GM18519 (cell line): Measurements from ENCODE around the gene RLN1.
A peak's percentile ranks its signal among the peaks of the same experiment; 100 is the strongest.
"Not testable (repeated sequence)": the region's sequence is repeated elsewhere in the genome, so short reads cannot be mapped to it uniquely, and the experiment has no call there.

Source experiments
- ATAC-seq: cut with Tn5 transposase; IDR thresholded peaks from one replicate; pipeline ENCODE4 v1.9.1; 2021; ENCODE audit warnings: mild to moderate bottlenecking, moderate library complexity; ENCODE audit not compliant: unreplicated experiment, low FRiP score

Gene RLN1, protein sequence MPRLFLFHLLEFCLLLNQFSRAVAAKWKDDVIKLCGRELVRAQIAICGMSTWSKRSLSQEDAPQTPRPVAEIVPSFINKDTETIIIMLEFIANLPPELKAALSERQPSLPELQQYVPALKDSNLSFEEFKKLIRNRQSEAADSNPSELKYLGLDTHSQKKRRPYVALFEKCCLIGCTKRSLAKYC

DNA sequence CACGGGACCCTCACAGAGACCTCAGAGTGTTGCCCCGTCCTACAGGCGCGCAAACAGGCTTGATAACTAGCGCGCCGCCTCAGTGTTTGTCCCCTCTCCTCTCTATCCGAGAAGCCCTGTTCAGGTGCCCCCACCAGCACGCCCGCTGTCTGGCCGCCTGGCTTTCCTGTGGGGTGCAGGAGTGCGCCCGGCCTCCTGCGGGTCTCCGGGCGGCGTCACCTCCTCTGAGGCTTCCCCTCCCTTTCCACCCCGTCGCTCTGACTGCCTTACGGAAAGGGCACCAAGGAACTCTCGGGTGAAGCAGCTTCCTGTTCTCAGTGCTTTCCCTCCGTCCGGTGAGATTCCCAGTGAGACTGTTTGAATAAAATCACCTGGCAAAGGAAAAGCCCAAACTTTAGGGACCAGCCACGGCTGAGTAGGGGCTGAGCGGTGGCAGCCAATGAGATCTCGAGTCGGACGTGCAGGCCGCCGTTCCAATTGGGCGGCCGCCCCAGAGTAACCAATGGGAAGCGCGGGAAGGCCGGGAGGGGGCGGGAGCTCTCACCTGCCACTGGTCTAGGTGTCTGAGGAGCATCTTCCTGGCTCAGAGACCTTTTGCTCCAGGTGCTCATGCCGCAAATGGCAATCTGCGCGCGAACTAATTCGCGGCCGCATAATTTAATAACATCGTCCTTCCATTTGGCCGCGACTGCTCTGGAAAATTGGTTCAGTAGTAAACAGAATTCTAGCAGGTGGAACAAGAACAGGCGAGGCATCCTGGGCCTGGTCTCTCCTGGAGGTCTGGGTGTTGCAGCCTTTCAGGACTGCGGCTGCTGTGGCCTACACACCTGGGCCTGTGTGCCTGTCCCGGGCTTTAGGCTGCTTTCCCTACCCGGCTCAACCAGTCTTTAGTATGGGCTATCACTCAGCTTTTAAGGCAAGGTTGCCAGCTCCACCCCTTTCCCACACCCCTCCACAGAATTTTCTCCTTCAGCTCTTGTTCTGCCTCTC lies at the start of gene RLN1:
RLN1 (minus strand) TSS at position 885 of the 990 bp plus-strand sequence; CDS start at position 755, 130 bp downstream.
- peak; percentile 95 for ATAC-seq

- ATAC-seq = peak; percentile 75
These were observed 49.5 kb upstream of the RLN1 start for GRCh38 chr9:5389109-5389732.

GRCh38 chr9:5388026-5388819 lies 48.5 kb upstream of the RLN1 start:
- ATAC-seq = no peak

DNA sequence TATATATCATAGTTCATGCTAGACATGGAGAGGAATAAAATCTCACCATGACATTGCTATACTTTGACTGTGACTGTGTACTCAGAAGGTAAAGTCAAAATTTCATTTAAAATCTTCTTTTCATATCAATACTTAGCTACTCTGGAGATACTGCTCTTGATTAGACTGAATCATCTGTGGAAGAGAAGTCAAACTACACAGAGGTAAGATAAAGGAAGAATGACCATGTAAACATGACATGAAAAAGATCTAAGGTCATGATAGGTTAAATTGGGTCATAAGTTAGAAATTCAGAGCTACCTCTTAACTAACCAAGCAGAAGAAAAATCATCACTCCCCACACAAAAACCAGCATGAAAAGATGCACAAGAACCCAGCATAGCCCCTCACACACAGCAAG lies 44.8 kb upstream of the RLN1 start:
- no peak for ATAC-seq

- ATAC-seq = no peak
These were observed 42.8 kb upstream of the RLN1 start for GRCh38 chr9:5382479-5382878.

DNA sequence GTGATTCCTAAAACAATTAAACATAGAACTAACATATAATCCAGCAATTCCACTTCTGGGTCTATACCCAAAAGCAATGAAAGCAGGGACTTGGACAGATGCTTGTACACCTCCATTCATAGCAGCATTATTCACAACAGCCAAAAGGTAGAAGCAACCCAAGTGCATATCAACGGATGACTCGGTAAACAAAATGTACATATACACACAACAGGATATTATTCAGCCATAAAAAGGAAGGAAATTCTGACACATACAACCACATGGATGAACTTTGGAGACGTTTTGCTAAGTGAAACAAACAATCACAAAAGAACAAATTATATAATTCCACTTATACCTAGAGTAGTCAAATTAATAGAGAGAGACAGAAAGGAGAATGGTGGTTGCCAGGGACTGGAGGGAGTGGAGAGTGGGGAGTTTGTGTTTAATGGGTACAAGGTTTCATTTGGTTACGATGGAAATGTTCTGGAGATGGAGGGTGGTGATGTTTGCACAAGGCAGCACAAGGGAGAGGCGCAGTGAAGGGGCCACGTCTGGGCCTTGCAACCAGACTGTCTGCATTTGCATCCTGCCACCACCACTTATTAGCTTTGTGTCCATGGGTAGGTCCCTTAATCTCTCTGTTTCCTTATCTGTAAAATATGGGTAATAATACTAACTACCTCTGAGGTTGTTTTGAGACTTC lies 36.3 kb upstream of the RLN1 start:
- no peak for ATAC-seq

DNA sequence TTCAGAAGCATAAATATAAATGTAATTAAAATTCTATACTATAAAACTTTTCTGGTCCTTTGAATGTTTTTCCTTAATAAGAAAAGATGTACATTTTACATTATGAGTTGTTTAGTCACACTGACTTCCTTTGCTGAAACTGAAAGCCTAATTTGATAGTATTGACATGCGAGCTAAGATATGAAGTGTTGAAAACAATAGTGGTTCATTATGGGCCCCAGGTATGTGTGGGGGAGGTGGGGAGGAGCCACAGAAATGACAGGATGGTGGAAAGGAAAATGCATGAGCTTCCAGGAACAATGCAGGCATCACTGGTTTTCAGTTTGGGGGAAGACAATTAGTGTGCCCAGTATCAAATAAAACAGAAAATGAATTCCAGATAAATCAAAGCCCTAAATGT lies 35.4 kb upstream of the RLN1 start:
- ATAC-seq = no peak

GRCh38 chr9:5364294-5365024 lies 24.8 kb upstream of the RLN1 start:
- ATAC-seq = peak; percentile 78

- no peak for ATAC-seq
These were observed 21.8 kb upstream of the RLN1 start for GRCh38 chr9:5361326-5362010.

DNA sequence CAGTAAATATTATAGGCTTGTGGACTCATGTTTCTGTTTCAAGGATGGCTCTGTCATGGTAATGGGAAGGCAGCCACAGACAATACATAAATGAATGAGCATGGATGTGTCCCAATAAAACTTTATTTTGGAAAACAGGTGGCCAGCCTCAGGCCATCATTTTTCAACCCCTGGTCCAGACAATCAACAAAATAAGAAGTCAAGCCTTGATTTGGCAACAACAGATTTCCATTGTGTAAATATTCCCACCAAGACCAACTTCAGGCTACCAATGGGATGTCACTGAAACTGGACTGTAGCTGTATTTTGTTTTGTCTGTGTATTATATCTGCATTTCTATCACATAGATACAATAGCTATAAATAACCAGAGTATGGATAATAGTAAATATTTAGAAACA lies 20.7 kb upstream of the RLN1 start:
- ATAC-seq = no peak

GRCh38 chr9:5357431-5358105 lies 17.9 kb upstream of the RLN1 start:
- ATAC-seq = no peak

- no peak for ATAC-seq
These were observed 16.1 kb upstream of the RLN1 start for GRCh38 chr9:5355817-5356216.

DNA sequence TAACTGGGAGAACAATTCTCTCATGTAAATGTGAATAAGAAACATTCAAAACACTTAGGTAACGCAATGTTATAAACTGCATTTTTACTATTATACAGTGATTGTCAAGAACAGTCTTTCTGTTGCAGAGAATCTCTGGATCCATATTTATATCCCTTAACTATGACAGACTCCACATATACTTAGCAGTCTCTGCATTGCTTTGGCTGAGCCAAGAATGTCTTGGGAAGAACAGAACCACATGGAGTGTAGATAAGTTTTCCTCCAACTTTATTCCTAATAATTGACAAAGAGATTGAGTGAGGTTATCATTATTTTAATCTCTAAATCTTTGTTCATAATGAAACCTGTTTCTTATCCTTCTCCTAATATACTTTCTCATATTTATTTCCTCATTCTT lies 15.6 kb upstream of the RLN1 start:
- no peak for ATAC-seq

DNA sequence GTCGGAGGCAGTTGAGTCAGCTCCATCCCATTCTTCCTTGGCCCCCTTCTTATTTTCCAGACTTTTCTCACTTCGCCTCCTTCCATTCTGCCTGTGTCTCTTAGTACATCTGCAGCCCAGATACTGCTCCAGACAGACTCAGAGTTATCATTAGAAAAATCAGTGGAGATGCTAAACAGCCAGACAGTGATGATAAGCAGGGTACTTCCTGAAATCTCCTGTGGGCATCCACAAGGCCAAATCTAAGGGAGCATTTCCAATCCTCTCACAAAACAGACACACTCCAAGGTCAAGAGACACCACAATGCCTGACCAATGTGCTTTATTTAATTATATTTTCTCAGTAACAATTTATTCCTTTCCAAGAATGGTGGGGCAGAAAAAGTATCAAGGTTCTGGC lies 14.5 kb upstream of the RLN1 start:
- ATAC-seq = no peak

GRCh38 chr9:5352637-5353248 lies 13.1 kb upstream of the RLN1 start:
- ATAC-seq = no peak

DNA sequence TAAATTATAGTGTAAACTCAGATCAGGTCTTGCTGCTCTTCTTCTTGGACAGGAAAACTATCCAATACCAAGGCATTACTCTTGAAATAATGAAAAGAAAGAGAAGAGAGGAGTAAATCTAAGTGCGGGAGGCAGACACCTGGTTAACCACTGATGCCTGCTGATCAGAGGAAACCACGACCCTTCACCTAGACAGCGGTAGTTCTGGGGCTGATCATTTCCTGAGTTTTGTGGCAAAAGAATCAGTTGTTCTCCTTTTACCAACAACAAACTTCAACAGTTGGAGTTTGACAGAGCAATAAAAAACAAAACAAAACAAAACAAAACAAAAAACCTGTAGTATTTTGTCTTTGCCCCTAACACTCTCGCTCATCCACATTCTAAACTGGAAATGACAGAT lies 3.0 kb downstream of the RLN1 start:
- ATAC-seq = no peak

DNA sequence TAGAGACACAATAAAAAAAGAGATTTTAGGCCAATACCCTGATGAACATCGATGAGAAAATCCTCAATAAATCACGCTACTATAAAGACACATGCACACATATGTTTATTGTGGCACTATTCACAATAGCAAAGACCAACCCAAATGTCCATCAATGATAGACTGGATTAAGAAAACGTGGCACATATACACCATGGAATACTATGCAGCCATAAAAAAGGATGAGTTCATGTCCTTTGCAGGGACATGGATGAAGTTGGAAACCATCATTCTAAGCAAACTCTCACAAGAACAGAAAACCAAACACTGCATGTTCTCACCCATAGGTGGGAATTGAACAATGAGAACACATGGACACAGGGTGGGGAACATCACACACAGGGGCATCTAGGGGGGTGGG lies 8.4 kb downstream of the RLN1 start:
- ATAC-seq = not testable (repeated sequence)
